Measurements from ENCODE around the gene PUSL1.
"Not testable (repeated sequence)": the region's sequence is repeated elsewhere in the genome, so short reads cannot be mapped to it uniquely, and the experiment has no call there.

PUSL1 gene

GRCh38 chr1:1310476-1311053 is 2.2 kb downstream of the PUSL1 start:
- no peak for DNase-seq (ENCODE audit: low spot score)

GRCh38 chr1:1311107-1312104 is 3.0 kb downstream of the PUSL1 start:
- no peak for DNase-seq (ENCODE audit: low spot score)

- no peak for DNase-seq (ENCODE audit: low spot score)
Observed at GRCh38 chr1:1312450-1313314, 4.3 kb downstream of the PUSL1 start.

- DNase-seq (ENCODE audit: low spot score): no peak
Observed at GRCh38 chr1:1313500-1314236, 5.3 kb downstream of the PUSL1 start.

GRCh38 chr1:1314237-1314586 is 5.8 kb downstream of the PUSL1 start:
- no peak for DNase-seq (ENCODE audit: low spot score)

- DNase-seq (ENCODE audit: low spot score): no peak
Observed at GRCh38 chr1:1314678-1315335, 6.4 kb downstream of the PUSL1 start.

- DNase-seq (ENCODE audit: low spot score): no peak
Observed at GRCh38 chr1:1315435-1315954, 7.1 kb downstream of the PUSL1 start.

GRCh38 chr1:1316199-1316598 is 7.8 kb downstream of the PUSL1 start:
- DNase-seq (ENCODE audit: low spot score): not testable (repeated sequence)

- DNase-seq (ENCODE audit: low spot score): no peak
Observed at GRCh38 chr1:1317420-1317819, 9.0 kb downstream of the PUSL1 start.

- peak; percentile 81 for DNase-seq (ENCODE audit: low spot score)
Observed at GRCh38 chr1:1318131-1318652, 9.8 kb downstream of the PUSL1 start.

GRCh38 chr1:1318777-1319645 is 10.6 kb downstream of the PUSL1 start:
- no peak for DNase-seq (ENCODE audit: low spot score)

GRCh38 chr1:1319646-1319941 is 11.2 kb downstream of the PUSL1 start:
- no peak for DNase-seq (ENCODE audit: low spot score)

GRCh38 chr1:1320666-1321448 is 12.5 kb downstream of the PUSL1 start:
- no peak for DNase-seq (ENCODE audit: low spot score)

GRCh38 chr1:1321477-1321876 is 13.1 kb downstream of the PUSL1 start:
- DNase-seq (ENCODE audit: low spot score): no peak

- no peak for DNase-seq (ENCODE audit: low spot score)
Observed at GRCh38 chr1:1322418-1322817, 14.0 kb downstream of the PUSL1 start.

GRCh38 chr1:1322952-1323351 is 14.6 kb downstream of the PUSL1 start:
- no peak for DNase-seq (ENCODE audit: low spot score)

GRCh38 chr1:1324084-1324523 is 15.7 kb downstream of the PUSL1 start:
- no peak for DNase-seq (ENCODE audit: low spot score)

GRCh38 chr1:1324524-1325287 is 16.3 kb downstream of the PUSL1 start, which contains the start of the genes CPTP and INTS11:
CPTP (plus strand) TSS chr1:1324802; CDS start chr1:1326911, 2,109 bp downstream.
INTS11 (minus strand) TSS chr1:1324660; CDS start chr1:1324608, 52 bp downstream.
- DNase-seq (ENCODE audit: low spot score): peak; percentile 97

Data from hematopoietic multipotent progenitor cell treated with erythropoietin and hydrocortisone succinate and interleukin-3 and kit ligand, for 17 days (in vitro differentiated cells).